ENCODE data around the gene SUCO.
"Not testable (repeated sequence)": the region's sequence is repeated elsewhere in the genome, so short reads cannot be mapped to it uniquely, and the experiment has no call there.

SUCO gene

DNA sequence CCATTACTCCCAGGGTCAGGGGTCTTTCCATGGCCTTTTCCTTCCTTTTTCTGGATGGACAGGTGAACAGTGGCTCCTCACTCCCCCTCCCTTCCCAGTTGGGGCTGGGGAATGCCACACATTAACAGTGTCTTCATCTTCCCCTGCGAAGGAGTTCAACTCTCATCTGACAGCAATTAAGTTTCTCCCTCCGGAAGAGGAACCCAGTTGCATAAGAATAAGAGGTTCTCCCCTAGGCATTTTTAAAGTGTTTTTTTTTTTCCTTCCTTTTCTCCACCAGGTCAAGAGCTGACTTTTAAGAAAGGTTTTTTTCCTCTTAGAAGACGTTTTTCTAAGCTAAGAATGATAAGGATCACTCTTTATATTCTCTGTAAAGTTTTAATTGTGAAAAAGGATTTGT lies 83.7 kb downstream of the SUCO start:
- no peak for DNase-seq

DNA sequence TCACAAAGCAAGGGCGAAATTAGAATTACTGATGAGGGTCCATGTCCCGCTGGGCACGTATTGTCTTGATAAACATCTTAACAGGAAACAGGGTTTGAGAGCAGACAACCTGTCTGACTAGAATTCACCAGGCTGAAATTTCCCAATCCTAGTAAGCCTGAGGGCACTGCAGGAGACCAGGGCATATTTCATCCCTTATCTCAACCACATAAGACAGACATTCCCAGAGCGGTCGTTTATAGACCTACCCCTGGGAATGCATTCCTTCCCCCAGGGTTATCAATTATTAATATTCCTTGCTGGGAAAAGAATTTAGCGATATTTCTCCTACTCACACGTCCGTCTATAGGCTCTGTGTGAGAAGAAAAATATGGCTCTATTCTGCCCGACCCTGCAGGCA lies 87.7 kb downstream of the SUCO start:
- DNase-seq = not testable (repeated sequence)

DNA sequence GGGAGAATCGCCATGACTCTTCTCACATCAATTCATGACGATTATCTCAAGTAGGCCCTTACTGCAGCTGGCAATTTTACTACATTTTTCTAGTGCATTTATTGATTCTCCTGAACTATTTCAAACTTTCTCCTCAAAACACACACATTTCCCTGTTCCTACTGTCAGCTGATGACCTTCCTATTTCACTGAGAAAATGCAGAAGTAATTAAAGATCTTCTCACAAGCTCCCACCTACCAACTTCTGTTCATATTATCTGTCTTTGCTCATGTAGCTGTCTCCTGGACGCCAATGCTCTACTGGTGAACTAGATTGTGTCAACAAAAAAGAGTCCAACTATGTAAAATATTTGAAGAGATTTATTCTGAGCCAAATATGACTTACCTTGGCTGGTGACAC lies 89.6 kb downstream of the SUCO start:
- DNase-seq = no peak

DNA sequence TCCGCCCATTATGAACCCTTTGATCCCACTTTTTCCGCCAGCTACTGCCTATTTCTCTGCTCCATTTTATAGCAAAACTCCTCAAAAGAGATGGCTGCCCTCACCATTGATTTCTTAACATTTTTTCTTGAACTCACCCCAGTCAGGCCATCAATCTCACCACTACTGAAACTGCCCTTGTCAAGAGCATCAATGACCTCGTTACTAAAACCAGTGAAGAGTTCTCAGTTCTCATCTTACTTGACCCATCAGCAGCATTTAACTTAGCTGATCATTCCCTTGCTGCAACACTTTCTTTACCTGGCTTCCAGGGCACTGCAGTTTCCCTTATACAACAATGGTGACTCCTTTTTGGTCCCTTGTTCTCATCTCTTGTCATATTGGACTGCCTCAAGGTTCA lies 90.8 kb downstream of the SUCO start:
- no peak for DNase-seq

DNA sequence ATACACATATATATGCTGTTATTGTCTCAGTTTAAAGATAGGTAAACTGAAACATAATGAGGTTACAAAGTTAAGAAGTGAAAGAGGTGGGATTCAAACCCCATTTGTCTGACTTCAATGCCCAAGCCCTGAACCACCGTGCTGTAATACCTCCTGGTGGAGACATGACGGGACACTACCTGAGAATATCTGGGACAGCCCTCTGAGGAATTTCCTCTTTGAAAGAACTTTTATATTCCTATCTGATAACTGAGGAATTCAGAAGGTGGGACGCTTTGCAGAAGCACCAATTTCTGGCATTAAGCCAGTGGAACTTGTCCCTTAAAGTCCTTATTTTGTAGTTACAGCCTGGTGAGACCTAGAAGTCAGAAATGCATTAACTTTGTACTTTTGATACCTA lies 93.9 kb downstream of the SUCO start:
- DNase-seq = no peak

DNA sequence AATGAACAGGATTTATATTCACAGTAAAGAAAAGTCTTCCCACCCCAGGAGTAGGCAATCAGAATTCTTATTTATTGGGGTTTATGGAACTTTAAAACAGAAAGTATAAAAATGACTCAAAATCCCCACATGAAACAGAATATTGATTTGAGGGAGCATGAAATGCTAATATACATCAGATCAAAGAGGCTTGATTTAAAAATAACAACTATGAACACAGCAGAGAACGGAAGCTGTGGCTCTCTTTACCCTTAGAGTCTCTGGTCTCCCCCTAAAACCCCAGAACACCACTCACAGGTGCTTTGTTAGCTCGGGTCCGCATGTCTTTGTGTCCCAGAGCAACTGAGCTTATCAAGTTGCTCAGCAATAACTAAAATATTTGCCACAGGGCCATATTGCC lies 94.8 kb downstream of the SUCO start:
- DNase-seq = no peak

DNA sequence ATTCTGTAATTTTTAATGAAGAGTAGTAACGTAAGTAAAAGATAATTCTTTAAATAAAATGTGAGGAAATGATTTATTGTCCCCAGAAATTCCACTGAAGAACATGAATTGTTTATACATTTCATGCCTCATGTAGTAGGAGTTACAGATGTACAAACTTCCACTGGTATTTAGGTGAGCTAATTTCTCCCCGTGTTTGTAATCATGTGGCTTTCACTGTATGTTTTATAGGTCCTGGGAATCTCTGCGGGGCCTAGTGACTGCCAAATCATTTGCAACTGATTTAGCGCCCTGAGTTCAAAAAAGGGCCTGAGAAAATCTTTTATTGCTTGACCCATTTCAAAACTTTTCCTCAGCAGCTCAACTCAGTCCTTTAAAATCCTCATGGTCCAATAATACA lies 95.5 kb downstream of the SUCO start:
- DNase-seq = no peak

DNA sequence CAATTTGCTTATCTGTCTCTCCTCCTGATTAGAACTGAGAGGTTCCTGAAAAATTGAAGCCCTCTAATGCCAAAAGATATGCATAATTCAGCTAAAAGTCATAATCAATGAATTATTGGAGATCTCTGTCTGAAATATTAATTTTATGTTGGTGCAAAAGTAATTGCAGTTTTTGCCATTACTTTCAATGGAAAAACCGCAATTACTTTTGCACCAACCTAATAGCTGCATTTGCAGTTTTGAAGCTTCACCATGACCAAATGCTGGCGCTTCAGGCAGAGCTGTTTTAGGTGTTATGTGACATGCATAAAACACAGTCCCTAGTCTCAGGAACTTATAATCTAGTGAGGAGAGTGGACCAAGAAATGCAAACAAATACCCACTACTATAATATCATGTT lies 96.2 kb downstream of the SUCO start:
- no peak for DNase-seq

DNA sequence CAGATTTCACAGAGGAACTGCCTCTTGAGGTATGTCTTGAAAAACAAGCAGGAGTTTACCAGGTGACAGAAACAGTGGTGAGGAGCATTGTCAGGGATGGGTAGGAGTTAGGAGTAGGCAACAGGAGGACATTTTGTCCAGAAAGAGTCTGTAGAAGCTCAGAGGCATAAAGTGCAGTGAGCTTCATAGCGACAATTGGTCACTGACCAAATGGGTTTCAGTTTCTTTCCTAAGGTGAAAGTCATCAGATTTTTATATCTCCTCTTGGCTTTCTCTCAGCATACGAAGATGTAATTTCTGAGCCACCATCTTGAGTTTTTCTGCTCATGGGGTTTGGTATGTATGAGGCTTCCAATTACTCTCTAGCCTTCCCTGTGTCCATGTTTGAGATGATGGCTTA lies 96.7 kb downstream of the SUCO start:
- DNase-seq = no peak

DNA sequence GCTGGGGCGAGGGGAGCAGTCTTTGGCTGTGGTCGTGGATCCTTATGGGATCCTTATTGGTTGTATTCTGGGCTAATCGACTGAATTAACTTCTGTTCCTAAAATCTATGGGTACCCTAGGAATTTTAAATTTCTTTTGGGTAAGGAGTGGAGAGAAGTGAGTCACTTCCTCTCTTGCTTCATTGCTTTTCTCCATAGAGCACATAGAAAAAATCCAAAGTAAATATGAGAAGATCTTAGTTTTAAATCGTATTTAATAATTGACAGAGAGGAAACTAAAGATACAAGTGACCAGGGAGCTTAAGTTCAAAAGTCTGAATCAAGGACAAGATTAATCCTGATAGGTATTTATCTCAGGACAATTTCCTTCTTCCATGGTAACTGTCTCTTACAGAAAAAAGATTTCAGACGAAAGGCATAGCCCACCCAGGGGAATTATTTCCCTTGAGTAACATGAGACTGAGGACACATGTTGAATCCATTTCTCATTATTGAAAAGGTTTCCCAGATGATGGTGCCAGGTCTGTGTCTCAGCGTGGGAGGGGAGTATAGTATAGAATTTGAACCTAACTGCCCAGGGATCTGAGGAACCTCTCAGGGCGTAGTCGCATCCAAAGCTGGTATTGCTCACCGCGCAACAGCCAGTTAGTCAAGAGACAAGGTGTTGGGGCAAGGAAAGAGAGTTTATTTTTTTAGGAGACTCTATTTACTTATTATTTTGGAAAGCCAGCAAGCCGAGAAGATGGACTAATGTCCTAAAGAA lies 97.3 kb downstream of the SUCO start:
- DNase-seq = peak; percentile 62

DNA sequence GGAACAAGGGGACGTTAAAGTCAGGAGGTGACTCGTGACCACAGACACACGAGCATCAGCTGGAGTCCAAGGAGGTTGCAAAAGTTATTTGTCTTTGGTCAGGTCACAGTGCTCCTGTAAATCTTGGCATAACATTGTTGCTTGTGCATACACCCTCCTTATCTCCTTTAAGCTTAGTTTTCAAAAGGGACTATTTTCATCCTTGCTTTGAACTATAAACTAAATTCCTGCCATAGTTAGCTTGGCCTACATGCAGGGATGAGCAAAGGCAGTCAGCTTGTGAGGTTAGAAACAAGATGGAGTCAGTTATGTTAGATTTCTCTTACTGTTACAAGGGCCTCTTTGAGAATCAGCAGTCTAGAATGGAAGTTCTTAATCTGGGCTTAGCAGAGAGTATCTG lies 97.9 kb downstream of the SUCO start:
- DNase-seq = no peak

DNA sequence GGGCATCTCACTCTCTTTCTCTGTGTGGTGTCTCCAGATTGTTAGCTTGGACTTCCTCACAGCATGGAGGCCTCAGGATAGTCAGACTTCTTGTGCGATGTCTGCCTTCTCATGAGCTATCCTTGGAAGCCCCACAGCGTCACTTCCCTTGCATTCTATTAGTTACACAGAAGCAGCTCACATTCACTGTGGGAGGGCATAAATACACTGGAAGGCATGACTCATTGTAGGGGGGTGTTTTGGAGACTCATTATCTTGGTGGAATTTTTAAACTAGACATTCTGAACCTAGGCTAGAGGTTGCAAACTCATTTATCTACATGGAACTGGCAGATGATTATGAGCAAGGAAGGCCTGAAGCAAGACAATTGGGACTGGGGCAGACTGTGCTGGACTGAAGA lies 104.6 kb downstream of the SUCO start:
- peak; percentile 94 for DNase-seq

DNA sequence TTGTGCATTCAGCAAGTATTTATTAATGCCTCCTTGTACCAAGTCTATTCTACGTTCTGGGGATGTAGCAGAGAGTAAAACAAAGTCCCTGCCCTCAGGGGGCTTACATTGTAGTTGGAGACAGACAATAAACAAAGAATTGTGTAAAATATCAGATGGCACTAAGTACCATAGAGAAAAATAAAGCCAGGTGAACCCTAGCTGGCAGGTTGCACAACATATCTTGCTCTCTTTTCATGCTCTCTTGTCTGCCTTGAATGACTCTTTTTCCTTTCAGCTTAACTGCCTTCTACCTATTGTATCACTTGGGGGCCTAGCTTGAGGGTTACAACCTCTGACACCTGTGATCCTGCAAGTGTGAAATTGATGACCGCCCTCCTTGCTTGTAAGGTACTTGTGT lies 105.3 kb downstream of the SUCO start:
- DNase-seq = no peak

DNA sequence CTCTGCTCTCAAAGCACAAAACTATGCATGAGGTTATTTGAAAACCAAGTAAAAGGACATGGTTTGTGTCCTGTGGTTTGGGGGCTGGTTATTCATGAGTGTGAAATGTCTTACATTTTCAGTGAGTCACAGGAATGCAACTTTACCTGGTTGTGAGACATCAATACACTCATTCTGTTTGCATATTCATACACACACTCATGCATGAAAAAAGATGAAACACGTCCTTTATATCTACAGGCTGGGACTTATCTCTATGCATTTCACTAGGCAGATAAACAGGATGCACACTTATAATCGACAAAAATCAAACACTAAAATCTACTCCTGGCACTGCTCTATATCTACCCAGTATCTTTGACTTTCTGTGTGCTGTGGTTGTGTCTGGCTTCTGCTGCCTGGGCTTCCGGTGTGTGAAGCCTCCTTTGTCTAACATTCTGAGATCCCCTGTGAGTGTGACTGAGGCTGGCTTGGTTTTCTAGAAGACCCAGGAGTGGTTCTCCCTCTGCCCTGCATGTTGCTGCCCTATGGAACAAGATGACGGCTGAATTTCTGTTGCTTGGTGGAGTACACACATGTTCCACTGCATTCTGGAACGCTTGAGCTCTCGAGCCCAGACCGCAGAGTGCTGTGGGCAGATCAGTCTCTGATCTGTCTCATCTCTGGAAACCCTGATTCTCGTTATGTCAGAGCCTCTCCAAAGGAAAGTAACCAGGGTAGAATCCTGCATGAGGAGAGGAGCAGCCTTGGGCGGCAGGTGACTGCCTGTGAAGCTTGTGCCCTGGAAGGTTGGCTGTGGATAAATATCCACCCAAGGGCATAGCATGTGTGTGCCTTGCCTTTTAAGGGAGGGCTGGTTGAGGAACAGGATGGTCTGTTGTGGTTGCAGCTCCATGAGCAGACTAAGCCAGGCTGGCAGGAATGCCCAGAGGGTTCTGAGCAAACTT lies 106.2 kb downstream of the SUCO start:
- peak; percentile 95 for DNase-seq

DNA sequence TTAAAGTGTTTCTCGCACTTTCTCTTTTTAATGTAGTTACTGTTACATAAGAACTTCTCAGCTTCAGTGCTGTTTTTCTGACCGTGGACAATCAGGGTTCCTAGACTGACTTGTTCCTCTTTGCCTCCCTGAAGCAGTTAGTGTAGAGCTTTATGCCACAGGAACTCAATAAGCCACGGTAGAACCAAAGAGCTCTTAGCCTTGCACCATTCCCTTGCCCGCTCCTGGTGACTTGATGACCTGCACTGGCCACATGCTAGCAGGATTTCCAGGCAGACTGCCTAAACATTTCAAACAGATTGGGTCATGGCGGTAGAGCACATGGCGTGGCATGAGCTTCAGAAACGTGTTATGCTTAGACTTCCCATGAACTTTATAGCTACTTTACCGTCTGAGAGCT lies 107.2 kb downstream of the SUCO start:
- DNase-seq = no peak

DNA sequence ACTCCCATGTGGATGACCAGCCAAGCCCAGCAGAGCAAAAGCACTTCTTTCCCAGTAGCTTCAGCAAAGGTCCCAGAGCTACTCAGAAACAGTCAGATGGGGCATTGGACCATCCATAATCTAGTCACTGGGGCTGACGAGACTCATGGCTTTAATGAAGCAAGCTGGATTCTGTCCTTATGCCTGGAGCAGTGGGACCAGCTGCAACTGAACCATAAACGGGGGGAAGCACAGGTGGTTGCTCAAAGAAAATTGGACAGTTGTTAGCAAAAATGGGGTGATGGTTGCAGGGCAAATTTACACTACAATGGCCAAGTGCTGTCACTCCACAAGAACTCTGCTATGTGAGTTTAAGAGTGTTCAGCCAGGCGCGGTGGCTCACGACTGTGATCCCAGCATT lies 108.5 kb downstream of the SUCO start:
- DNase-seq = no peak

DNA sequence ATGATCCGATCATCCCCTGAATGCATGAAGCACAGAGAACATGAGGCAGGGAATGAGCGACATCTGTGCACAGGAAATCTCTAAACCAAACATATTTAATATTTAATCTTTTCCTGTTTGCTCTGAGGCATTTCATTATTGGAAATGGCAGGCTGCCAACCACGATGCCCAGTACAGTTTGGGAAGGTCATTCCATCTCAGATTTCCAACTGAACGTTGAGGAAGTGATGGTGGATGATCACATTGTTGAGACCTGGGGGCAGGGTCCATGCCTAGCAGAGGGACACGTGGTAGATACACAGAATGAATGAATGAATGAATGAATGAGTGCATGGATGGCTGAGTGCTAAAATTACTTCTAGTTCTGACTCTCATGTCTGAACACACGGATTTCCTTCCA lies 110.0 kb downstream of the SUCO start:
- DNase-seq = peak; percentile 39

DNA sequence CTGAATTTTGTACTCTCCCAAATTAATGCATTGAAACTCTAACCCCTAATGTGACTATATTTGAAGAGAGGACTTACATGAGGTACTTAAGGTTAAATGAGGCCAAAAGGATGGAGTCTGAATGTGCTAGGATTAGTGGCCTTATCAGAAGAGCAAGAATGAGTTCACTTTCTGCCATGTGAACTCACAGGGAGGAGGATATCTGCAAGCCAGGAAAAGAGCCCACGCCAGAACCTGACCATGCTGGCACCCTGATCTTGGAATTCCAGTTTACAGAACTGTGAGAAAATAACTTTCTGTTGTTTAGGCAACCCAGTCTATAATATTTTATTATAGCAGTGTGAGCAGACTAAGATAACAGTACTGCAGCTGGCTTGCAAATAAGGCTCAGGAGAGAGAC lies 113.7 kb downstream of the SUCO start:
- no peak for DNase-seq

DNA sequence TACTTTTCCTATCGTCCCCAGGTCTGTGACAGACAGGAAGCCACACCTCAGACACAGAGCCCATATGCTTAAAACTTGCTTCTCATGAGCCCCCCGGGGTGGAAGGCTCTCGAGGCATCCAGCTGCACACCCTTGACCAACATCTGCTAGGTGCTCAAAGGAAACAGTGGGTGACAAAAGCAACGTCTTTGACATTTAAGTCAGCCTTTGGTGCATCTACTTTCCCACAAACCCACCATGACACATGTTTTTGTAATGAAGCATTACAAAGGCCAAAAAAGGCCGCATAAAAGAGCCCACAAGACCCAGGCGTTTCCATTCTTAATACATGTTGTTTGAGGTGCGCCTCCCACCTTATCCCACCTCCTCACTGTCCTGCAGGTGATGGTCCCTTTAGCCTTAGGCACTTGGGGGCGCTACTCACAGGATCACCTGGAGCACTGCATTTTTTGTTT lies 114.2 kb downstream of the SUCO start:
- no peak for DNase-seq

DNA sequence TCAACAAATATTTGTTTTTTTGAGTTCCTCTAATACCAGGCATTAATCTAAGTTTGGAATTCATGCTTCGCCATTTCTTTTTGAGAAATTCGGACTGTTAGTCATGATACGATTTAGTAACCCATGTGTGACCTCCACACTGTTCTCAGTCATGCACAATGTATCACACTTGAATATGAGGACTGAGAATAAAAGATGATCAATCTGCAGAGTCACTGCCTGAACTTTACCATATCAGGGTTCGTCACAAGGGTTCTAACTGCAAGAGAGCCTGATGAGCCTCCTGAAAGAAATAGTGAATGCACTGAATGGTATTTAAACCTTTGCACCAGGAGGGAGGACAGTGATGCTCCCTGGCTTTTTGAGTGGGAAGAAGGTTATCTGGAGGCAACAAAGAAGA lies 115.0 kb downstream of the SUCO start:
- no peak for DNase-seq

DNA sequence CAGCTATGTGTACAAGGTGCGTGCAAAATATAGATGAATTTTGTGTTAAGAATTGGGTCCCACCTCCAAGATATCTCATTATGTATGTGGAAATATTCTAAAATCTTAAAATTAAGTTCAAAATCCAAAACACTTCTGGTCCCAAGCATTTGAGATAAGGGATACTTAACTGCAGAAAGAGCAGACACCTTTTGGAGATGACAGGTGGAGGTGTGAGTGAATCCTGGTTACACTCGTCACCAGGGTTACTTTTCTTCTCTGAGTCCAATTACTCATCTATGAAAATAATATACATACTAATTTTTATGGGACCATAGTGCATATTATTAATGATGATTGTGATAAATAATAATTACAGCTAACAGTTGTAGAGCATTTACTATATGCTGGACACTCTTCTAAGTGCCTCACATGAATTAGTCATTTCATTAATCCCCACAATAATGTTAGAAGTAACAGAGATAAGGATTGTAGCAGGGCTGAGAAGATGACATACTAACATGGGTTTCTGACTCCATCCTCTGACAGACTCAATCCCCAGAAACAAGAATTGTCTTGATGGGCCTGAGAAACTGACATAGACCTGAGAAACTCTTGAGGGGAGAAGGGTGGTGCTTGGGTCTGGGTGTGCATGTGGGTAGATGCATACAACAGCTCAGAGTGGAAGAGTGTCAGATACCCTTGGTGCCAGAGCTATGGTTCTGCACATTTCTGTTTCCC lies 117.7 kb downstream of the SUCO start:
- peak; percentile 6 for DNase-seq

DNA sequence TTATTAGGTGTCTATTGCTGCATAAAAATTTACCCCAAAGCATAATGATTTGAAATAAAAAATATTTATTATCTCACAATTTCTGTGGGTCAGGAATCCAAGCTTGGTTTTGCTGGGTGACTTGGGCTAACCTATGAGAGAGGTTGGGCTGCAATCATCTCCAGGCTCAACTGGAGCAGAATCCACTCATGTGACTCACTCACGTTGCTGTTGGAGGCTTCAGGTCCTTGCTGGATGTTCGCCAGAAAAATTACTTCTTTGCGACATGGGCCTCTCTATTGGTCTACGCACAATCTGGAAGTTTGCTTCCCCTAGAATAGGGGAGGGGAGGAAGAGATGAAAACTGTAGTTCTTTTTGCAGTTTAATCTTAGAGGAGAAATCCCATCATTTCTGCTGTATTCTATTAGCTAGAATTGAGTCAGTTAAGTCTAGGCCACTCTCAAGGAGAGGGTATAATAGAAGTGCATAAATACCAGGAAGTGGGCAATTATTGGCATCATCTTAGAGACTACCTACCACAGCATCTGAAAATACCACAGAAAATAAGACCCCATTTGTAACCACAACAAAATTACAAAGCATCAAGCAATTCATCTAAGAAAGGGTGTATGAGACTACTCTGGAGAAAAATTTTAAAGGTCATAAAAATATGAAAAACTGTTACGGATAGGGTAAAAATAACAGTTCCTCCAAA lies 120.2 kb downstream of the SUCO start:
- DNase-seq = no peak

DNA sequence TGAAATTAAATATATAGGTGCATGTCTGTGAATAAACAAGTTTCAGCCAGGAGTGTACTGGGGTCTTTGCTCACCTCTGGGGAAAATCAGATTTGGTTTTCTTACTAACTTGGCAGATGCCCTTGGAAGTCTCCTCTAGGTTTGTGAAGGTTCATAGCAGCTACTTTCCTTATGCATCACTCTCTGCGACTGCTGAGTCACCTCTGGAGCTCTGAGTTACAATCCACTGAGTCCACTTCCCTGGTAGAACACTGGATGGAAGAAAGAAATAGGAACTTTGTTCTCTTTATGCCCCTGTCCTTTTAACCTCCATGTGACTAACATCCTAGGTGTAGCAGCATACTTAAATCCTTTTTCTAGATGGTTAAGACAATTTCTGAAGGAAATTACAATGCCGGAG lies 121.6 kb downstream of the SUCO start:
- DNase-seq = peak; percentile 81
